ENCODE measurements around the gene SUCO. TPM values are rescaled to one million over a fixed set of nuclear protein-coding genes. Genes with fewer than 3 reads are reported as not detected.

Gene SUCO
- total and polyA plus RNA-seq, 2 of the 4 experiments (the other 2 are of a cell fraction): 11.4 to 21.5 TPM

DNA sequence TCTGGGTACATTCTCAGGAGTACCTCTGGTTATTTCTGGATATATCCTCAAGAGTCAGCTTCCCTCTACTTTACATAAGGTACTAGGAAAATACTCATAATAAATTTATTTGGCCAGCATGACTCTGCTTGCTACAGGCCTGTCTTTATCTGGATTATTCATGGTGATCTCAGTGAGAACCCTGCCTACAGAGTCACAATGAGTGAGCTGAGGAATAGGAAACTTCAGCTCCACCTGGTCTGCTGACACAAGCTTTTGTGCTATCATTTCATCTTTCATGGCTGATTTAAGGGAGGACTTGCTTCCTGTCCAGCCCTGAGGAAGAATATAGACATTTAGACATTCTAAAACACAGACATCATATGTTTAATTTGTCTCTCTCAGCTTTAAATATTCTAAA lies 19.5 kb upstream of the SUCO start:
- H2BK15ac ChIP-seq (ENCODE audit: low read depth, low read length): no peak overlapping the region
- no peak overlapping the region for H4K5ac ChIP-seq (ENCODE audit: low read depth, low read length)
- ATAC-seq (ENCODE audit: low read depth): no peak
- no peaks in the 10 kb centered on the region for H3K9me1 ChIP-seq (ENCODE audit: insufficient read depth, low read length)
- no peak overlapping the region for H2AK9ac ChIP-seq (replicated peaks; ENCODE audit: low read depth, low read length, poor library complexity)
- no peak for DNase-seq
- H3K4me3 ChIP-seq (ENCODE audit: insufficient read depth, low read depth, low read length): no peak overlapping the region
- BruUV-seq (replicated peaks): no TSS peak
- H4K8ac ChIP-seq (ENCODE audit: low read depth in 2 of 2, low read length in 2 of 2): no peak overlapping the region
- no peak overlapping the region for H3K4ac ChIP-seq (ENCODE audit: low read depth, low read length)
- H3K23ac ChIP-seq (ENCODE audit: low read depth, low read length): no peak overlapping the region
- H4K91ac ChIP-seq (ENCODE audit: insufficient read depth, low read depth, low read length): no peak overlapping the region
- intact Hi-C loops (cut with micrococcal nuclease) (no loop called here), in situ Hi-C loops (cut with MboI; ENCODE audit: low sequenced_read_pairs) (no loop called here), dilution Hi-C loops (cut with HindIII; ENCODE audit: low sequenced_read_pairs, unreplicated experiment) (no loop called here)
- H2AFZ ChIP-seq (replicated peaks; ENCODE audit: low read length, poor library complexity): no peak overlapping the region
- no peaks in the 10 kb centered on the region for H3K79me1 ChIP-seq (ENCODE audit: low read depth in 1 of 2, low read length in 2 of 2)
- H3K27ac ChIP-seq (ENCODE audit: insufficient read depth, low read length): no peak overlapping the region
- peaks cover 1% of the 10 kb centered on the region; the same call in 1 of the 2 replicates for H3K9me3 ChIP-seq (ENCODE audit: control insufficient read depth, insufficient read depth, low read length)
- no peak overlapping the region for H3K14ac ChIP-seq (replicated peaks; ENCODE audit: low read depth, low read length)
- H3K4me2 ChIP-seq (ENCODE audit: low read depth, low read length): no peak overlapping the region
- H3K56ac ChIP-seq (ENCODE audit: extremely low read depth, insufficient read depth, low read length): no peak overlapping the region
- TF ChIP-seq POLR2A (IDR thresholded peaks at IDR 0.05; ENCODE audit: low read depth, low read length) (no peak), SMC3 (IDR thresholded peaks at IDR 0.05; ENCODE audit: low read depth, low read length) (no peak), CEBPB (IDR thresholded peaks at IDR 0.05; ENCODE audit: low read depth, low read length) (no peak), MXI1 (IDR thresholded peaks at IDR 0.05; ENCODE audit: borderline replicate concordance, low read depth, low read length) (no peak), RAD21 (IDR thresholded peaks at IDR 0.05; ENCODE audit: low read length) (no peak), CHD1 (IDR thresholded peaks at IDR 0.05; ENCODE audit: low read depth, low read length) (no peak), FOS (IDR thresholded peaks at IDR 0.05; ENCODE audit: low read depth, low read length) (no peak), RFX5 (IDR thresholded peaks at IDR 0.05; ENCODE audit: low read depth, low read length) (no peak)
- TF ChIP-seq, protein P1, sequence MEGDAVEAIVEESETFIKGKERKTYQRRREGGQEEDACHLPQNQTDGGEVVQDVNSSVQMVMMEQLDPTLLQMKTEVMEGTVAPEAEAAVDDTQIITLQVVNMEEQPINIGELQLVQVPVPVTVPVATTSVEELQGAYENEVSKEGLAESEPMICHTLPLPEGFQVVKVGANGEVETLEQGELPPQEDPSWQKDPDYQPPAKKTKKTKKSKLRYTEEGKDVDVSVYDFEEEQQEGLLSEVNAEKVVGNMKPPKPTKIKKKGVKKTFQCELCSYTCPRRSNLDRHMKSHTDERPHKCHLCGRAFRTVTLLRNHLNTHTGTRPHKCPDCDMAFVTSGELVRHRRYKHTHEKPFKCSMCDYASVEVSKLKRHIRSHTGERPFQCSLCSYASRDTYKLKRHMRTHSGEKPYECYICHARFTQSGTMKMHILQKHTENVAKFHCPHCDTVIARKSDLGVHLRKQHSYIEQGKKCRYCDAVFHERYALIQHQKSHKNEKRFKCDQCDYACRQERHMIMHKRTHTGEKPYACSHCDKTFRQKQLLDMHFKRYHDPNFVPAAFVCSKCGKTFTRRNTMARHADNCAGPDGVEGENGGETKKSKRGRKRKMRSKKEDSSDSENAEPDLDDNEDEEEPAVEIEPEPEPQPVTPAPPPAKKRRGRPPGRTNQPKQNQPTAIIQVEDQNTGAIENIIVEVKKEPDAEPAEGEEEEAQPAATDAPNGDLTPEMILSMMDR (conservative IDR thresholded peaks at IDR 0.05; ENCODE audit: low read depth, low read length): no peak
- TF ChIP-seq, protein P2, sequence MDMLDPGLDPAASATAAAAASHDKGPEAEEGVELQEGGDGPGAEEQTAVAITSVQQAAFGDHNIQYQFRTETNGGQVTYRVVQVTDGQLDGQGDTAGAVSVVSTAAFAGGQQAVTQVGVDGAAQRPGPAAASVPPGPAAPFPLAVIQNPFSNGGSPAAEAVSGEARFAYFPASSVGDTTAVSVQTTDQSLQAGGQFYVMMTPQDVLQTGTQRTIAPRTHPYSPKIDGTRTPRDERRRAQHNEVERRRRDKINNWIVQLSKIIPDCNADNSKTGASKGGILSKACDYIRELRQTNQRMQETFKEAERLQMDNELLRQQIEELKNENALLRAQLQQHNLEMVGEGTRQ (IDR thresholded peaks at IDR 0.05; ENCODE audit: low read depth, low read length): no peak
- TF ChIP-seq, protein P3, sequence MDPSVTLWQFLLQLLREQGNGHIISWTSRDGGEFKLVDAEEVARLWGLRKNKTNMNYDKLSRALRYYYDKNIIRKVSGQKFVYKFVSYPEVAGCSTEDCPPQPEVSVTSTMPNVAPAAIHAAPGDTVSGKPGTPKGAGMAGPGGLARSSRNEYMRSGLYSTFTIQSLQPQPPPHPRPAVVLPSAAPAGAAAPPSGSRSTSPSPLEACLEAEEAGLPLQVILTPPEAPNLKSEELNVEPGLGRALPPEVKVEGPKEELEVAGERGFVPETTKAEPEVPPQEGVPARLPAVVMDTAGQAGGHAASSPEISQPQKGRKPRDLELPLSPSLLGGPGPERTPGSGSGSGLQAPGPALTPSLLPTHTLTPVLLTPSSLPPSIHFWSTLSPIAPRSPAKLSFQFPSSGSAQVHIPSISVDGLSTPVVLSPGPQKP (IDR thresholded peaks at IDR 0.05; ENCODE audit: borderline replicate concordance, low read depth, low read length): no peak
- H3K4me1 ChIP-seq (ENCODE audit: control insufficient read depth, insufficient read depth, low read length): no peaks in the 10 kb centered on the region
- H2BK20ac ChIP-seq (ENCODE audit: low read depth, low read length): no peak overlapping the region
- H3K27me3 ChIP-seq (ENCODE audit: control insufficient read depth, insufficient read depth, low read length): peaks cover 9% of the 10 kb centered on the region; the same call in 1 of the 2 replicates
- H4K20me1 ChIP-seq (ENCODE audit: insufficient read depth, low read length): no peaks in the 10 kb centered on the region
- H3K18ac ChIP-seq (ENCODE audit: low read depth, low read length): no peak overlapping the region
- no peak overlapping the region for H2BK5ac ChIP-seq (ENCODE audit: low read depth, low read length, poor library complexity, severe bottlenecking)
- no peak overlapping the region for H2AK5ac ChIP-seq (ENCODE audit: low read depth, low read length)
- no peak overlapping the region for H2BK120ac ChIP-seq (ENCODE audit: low read depth, low read length)
- no peak overlapping the region for H3K9ac ChIP-seq (ENCODE audit: low read depth, low read length)
- POLR2A ChIA-PET (ENCODE audit: unreplicated experiment): no interaction called here
- CTCF ChIA-PET: no interaction called here
- no peaks in the 10 kb centered on the region for H3K36me3 ChIP-seq (ENCODE audit: control insufficient read depth, insufficient read depth, low read length)

Data from IMR-90 (cell line).